Measurements from ENCODE around the gene BPIFB1. TPM values are rescaled to one million over a fixed set of nuclear protein-coding genes. Genes with fewer than 3 reads are reported as not detected.
A peak's percentile ranks its signal among the peaks of the same experiment; 100 is the strongest.

The BPIFB1 gene
- total and polyA plus RNA-seq, 4 donors: 0.13 to 0.36 (median 0.28) TPM; not detected in 1

GRCh38 chr20:33290852-33291251 is 7.8 kb downstream of the BPIFB1 start:
- H3K27ac ChIP-seq (ENCODE audit: low read depth, low read length): no peak overlapping the region
- H3K4me3 ChIP-seq (ENCODE audit: low read depth, low read length): no peak overlapping the region
- H3K36me3 ChIP-seq (ENCODE audit: control insufficient read depth, insufficient read depth, low read length): no peaks in the 10 kb centered on the region
- no peaks in the 10 kb centered on the region for H3K4me1 ChIP-seq (ENCODE audit: control insufficient read depth, insufficient read depth, low read length)
- DNase-seq (ENCODE audit: low read depth in 4 of 6, low spot score in 6 of 6): no peak
- H3K9me3 ChIP-seq (ENCODE audit: control insufficient read depth, insufficient read depth, low read length): no peaks in the 10 kb centered on the region
- peaks cover 2% of the 10 kb centered on the region for H3K27me3 ChIP-seq (ENCODE audit: control insufficient read depth, insufficient read depth, low read length)
- WGBS (ENCODE audit: insufficient coverage): 95% methylated on average over 13 of the region's 13 CpGs

GRCh38 chr20:33291416-33291815 is 8.4 kb downstream of the BPIFB1 start:
- 95% methylated on average over 6 of the region's 8 CpGs for WGBS (ENCODE audit: insufficient coverage)
- H3K36me3 ChIP-seq (ENCODE audit: control insufficient read depth, insufficient read depth, low read length): no peaks in the 10 kb centered on the region
- H3K9me3 ChIP-seq (ENCODE audit: control insufficient read depth, insufficient read depth, low read length): no peaks in the 10 kb centered on the region
- DNase-seq (ENCODE audit: low read depth in 4 of 6, low spot score in 6 of 6): no peak
- H3K4me3 ChIP-seq (ENCODE audit: low read depth, low read length): no peak overlapping the region
- H3K4me1 ChIP-seq (ENCODE audit: control insufficient read depth, insufficient read depth, low read length): no peaks in the 10 kb centered on the region
- peaks cover 2% of the 10 kb centered on the region for H3K27me3 ChIP-seq (ENCODE audit: control insufficient read depth, insufficient read depth, low read length)
- H3K27ac ChIP-seq (ENCODE audit: low read depth, low read length): no peak overlapping the region

- Histone ChIP-seq H3K36me3 (ENCODE audit: control insufficient read depth, insufficient read depth, low read length) (no peaks in the 10 kb centered on the region), H3K27ac (ENCODE audit: low read depth, low read length) (no peak overlapping the region), H3K4me1 (ENCODE audit: control insufficient read depth, insufficient read depth, low read length) (no peaks in the 10 kb centered on the region), H3K27me3 (ENCODE audit: control insufficient read depth, insufficient read depth, low read length) (no peaks in the 10 kb centered on the region), H3K4me3 (ENCODE audit: low read depth, low read length) (no peak overlapping the region), H3K9me3 (ENCODE audit: control insufficient read depth, insufficient read depth, low read length) (no peaks in the 10 kb centered on the region)
- peak in 1 of 6 donors; percentile 36 for DNase-seq (ENCODE audit: low read depth in 4 of 6, low spot score in 6 of 6)
- WGBS (ENCODE audit: insufficient coverage): 17% methylated on average over 3 of the region's 7 CpGs
These were observed 8.9 kb downstream of the BPIFB1 start for GRCh38 chr20:33291830-33292355.

DNA sequence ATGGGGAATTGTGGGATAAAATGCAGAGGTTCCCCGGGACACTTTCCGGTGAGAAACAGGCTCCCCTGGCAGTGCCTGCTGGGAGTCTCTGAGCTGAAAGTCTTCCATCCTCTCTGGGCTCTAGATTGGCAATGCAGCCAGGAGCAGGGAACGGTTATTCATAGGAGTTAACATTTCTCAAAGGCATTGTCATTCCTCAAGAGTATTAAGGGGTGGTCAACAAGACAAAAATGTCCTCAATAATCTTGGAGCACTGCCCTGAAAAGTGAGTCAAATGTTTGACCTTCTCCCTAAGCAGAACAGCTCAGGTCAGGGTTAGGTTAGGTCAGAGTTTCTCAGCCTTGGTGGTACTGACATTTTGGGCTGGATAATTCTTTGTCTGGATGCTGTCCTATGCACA is 13.2 kb downstream of the BPIFB1 start:
- Histone ChIP-seq H3K36me3 (ENCODE audit: control insufficient read depth, insufficient read depth, low read length) (no peaks in the 10 kb centered on the region), H3K9me3 (ENCODE audit: control insufficient read depth, insufficient read depth, low read length) (no peaks in the 10 kb centered on the region), H3K4me3 (ENCODE audit: low read depth, low read length) (no peak overlapping the region), H3K27ac (ENCODE audit: low read depth, low read length) (no peak overlapping the region), H3K27me3 (ENCODE audit: control insufficient read depth, insufficient read depth, low read length) (no peaks in the 10 kb centered on the region), H3K4me1 (ENCODE audit: control insufficient read depth, insufficient read depth, low read length) (peaks cover 4% of the 10 kb centered on the region)
- no peak for DNase-seq (ENCODE audit: low read depth in 4 of 6, low spot score in 6 of 6)
- WGBS (ENCODE audit: insufficient coverage): 74% methylated on average over 2 of the region's 3 CpGs

DNA sequence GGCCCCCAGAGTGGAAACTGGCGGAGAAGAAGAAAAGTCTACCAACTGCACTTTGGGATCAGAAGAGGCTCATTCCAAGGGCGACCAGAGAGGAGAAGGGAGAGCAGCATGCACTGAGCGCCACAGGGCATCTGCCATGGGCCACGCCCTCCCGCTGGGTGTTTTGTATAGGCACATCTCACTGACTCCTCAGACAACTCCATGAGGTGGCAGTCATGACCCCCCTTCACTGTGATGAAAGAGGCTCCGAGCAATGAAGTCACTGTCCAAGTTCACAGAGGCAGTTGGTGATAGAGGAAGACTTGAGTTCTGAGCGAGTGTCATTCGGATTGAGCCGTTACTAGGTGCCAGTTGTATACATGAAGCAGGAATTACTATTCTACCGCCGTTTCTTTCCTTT is 15.4 kb downstream of the BPIFB1 start:
- Histone ChIP-seq H3K36me3 (ENCODE audit: control insufficient read depth, insufficient read depth, low read length) (no peaks in the 10 kb centered on the region), H3K4me1 (ENCODE audit: control insufficient read depth, insufficient read depth, low read length) (peaks cover 4% of the 10 kb centered on the region), H3K4me3 (ENCODE audit: low read depth, low read length) (no peak overlapping the region), H3K27ac (ENCODE audit: low read depth, low read length) (no peak overlapping the region), H3K9me3 (ENCODE audit: control insufficient read depth, insufficient read depth, low read length) (no peaks in the 10 kb centered on the region), H3K27me3 (ENCODE audit: control insufficient read depth, insufficient read depth, low read length) (no peaks in the 10 kb centered on the region)
- WGBS (ENCODE audit: insufficient coverage): 67% methylated on average over 2 of the region's 11 CpGs
- DNase-seq (ENCODE audit: low read depth in 4 of 6, low spot score in 6 of 6): no peak

DNA sequence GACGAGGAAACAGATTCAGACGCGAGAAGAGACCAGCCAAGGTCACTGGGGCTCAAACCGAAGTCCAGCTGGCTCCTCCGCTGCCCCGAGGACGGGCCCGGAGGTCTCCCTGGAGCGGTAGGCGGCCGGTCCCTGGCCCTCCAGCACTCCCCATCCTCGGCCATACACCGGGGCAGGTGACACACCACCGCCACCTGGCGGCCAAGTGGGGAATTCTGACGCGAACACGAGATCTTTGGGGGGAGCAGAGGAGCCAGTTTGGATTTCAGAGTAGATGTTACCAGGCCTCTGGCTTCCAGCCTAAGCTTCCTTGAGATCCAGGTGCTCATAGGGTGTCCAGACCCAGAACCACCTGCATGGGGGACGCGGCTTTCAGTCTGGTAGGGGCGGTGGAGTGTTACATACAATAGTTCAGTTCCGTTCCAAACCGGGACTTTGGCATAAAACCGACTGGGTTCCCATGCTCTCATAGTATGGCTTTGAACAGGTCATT is 16.1 kb downstream of the BPIFB1 start:
- WGBS (ENCODE audit: insufficient coverage): 12% methylated on average over 18 of the region's 24 CpGs
- Histone ChIP-seq H3K4me3 (ENCODE audit: low read depth, low read length) (no peak overlapping the region), H3K4me1 (ENCODE audit: control insufficient read depth, insufficient read depth, low read length) (peaks cover 4% of the 10 kb centered on the region), H3K27me3 (ENCODE audit: control insufficient read depth, insufficient read depth, low read length) (no peaks in the 10 kb centered on the region), H3K27ac (ENCODE audit: low read depth, low read length) (no peak overlapping the region), H3K9me3 (ENCODE audit: control insufficient read depth, insufficient read depth, low read length) (no peaks in the 10 kb centered on the region), H3K36me3 (ENCODE audit: control insufficient read depth, insufficient read depth, low read length) (no peaks in the 10 kb centered on the region)
- peak in 3 of 6 donors; percentile 7 to 71 (median 53) for DNase-seq (ENCODE audit: low read depth in 4 of 6, low spot score in 6 of 6)

- H3K27me3 ChIP-seq (ENCODE audit: control insufficient read depth, insufficient read depth, low read length): no peaks in the 10 kb centered on the region
- DNase-seq (ENCODE audit: low read depth in 4 of 6, low spot score in 6 of 6): no peak
- H3K4me3 ChIP-seq (ENCODE audit: low read depth, low read length): no peak overlapping the region
- WGBS (ENCODE audit: insufficient coverage): 81% methylated on average over 5 of the region's 11 CpGs
- no peak overlapping the region for H3K27ac ChIP-seq (ENCODE audit: low read depth, low read length)
- no peaks in the 10 kb centered on the region for H3K9me3 ChIP-seq (ENCODE audit: control insufficient read depth, insufficient read depth, low read length)
- H3K4me1 ChIP-seq (ENCODE audit: control insufficient read depth, insufficient read depth, low read length): peaks cover 4% of the 10 kb centered on the region
- H3K36me3 ChIP-seq (ENCODE audit: control insufficient read depth, insufficient read depth, low read length): no peaks in the 10 kb centered on the region
These were observed 18.3 kb downstream of the BPIFB1 start for GRCh38 chr20:33301192-33301930.

DNA sequence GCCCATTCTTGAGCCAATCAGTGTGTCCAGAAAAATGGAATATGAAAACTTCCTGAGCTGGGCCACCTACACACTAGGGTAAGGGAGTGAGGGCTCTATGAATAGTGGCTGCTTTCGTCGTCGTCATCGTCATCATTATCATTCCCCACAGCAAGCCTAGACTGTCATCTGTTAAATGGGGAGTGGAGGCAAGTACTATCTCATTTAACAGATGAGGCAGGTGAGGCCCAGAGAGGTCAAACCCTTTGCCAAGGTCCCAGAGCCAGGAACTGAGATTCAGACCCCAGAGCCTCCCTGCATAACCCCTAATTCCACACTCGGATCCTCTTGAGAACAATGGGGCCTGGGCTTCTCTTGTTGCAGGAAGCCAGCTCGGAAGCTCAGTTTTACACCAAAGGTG is 20.6 kb downstream of the BPIFB1 start:
- Histone ChIP-seq H3K4me3 (ENCODE audit: low read depth, low read length) (no peak overlapping the region), H3K9me3 (ENCODE audit: control insufficient read depth, insufficient read depth, low read length) (no peaks in the 10 kb centered on the region), H3K27me3 (ENCODE audit: control insufficient read depth, insufficient read depth, low read length) (no peaks in the 10 kb centered on the region), H3K4me1 (ENCODE audit: control insufficient read depth, insufficient read depth, low read length) (peaks cover 4% of the 10 kb centered on the region), H3K36me3 (ENCODE audit: control insufficient read depth, insufficient read depth, low read length) (no peaks in the 10 kb centered on the region), H3K27ac (ENCODE audit: low read depth, low read length) (no peak overlapping the region)
- WGBS (ENCODE audit: insufficient coverage): 75% methylated on average over 2 of the region's 6 CpGs
- DNase-seq (ENCODE audit: low read depth in 4 of 6, low spot score in 6 of 6): no peak

- Histone ChIP-seq H3K9me3 (ENCODE audit: control insufficient read depth, insufficient read depth, low read length) (no peaks in the 10 kb centered on the region), H3K4me3 (ENCODE audit: low read depth, low read length) (no peak overlapping the region), H3K27me3 (ENCODE audit: control insufficient read depth, insufficient read depth, low read length) (no peaks in the 10 kb centered on the region), H3K27ac (ENCODE audit: low read depth, low read length) (no peak overlapping the region), H3K36me3 (ENCODE audit: control insufficient read depth, insufficient read depth, low read length) (no peaks in the 10 kb centered on the region), H3K4me1 (ENCODE audit: control insufficient read depth, insufficient read depth, low read length) (peaks cover 2% of the 10 kb centered on the region)
- WGBS (ENCODE audit: insufficient coverage): 89% methylated on average over 9 of the region's 10 CpGs
- DNase-seq (ENCODE audit: low read depth in 4 of 6, low spot score in 6 of 6): no peak
These were observed 21.0 kb downstream of the BPIFB1 start for GRCh38 chr20:33304046-33304445.

DNA sequence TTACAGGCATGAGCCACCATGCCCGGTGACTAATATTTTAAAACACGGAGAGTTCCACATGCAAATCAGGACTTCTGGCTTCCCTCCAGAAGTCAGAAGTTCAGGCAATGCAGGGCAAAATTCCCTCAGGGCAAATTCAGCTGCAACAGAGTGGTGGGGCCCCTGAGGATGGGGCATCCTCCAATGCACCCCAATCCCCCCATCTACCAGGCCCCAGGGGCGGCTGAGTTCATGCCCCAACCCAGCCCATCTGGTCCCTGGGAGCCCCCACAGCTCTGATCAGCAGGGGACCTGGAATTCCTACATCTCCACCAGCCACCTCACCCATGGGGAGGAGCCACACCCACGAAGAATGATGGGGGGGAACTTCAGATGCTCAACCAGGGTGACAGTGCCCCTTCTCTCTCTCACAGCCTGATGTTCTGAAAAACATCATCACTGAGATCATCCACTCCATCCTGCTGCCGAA is 22.6 kb downstream of the BPIFB1 start:
- Histone ChIP-seq H3K27me3 (ENCODE audit: control insufficient read depth, insufficient read depth, low read length) (no peaks in the 10 kb centered on the region), H3K27ac (ENCODE audit: low read depth, low read length) (no peak overlapping the region), H3K36me3 (ENCODE audit: control insufficient read depth, insufficient read depth, low read length) (no peaks in the 10 kb centered on the region), H3K4me3 (ENCODE audit: low read depth, low read length) (no peak overlapping the region), H3K4me1 (ENCODE audit: control insufficient read depth, insufficient read depth, low read length) (no peaks in the 10 kb centered on the region), H3K9me3 (ENCODE audit: control insufficient read depth, insufficient read depth, low read length) (no peaks in the 10 kb centered on the region)
- DNase-seq (ENCODE audit: low read depth in 4 of 6, low spot score in 6 of 6): no peak
- WGBS (ENCODE audit: insufficient coverage): 47% methylated on average over 4 of the region's 5 CpGs
